GM19467 (cell line): Measurements from ENCODE around the gene RTP5.

Source experiments
- ATAC-seq: cut with Tn5 transposase; IDR thresholded peaks from one replicate; pipeline ENCODE4 v1.9.1; 2021; ENCODE audit warnings: mild to moderate bottlenecking, moderate library complexity; ENCODE audit not compliant: unreplicated experiment

RTP5 gene

DNA sequence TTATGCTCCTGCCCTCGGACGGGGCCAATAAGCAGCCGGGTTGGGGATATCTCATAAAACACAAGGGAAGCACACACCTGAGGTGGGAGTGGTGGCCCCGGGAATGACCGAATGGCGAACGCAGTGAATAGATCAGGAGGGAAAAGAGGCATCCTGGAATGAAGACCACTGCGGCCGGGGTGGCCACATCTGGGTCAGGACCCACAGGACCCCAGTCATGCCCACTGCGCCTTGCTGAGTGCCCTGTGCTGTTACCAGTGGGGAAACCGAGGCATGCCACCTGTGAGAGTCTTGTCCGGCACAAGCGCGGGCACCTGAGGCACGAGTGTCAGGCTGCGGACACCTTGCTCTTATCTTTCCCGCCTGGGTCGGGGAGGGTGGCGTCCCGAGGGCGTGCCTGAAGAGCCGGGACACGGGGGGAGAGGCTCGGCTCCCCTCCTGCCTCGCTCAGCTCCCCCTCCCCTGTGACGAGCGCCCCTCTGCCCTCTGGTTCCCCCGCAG lies 12.4 kb upstream of the RTP5 start:
- ATAC-seq: no peak

GRCh38 chr2:241857572-241858121 lies 11.9 kb upstream of the RTP5 start:
- no peak for ATAC-seq

DNA sequence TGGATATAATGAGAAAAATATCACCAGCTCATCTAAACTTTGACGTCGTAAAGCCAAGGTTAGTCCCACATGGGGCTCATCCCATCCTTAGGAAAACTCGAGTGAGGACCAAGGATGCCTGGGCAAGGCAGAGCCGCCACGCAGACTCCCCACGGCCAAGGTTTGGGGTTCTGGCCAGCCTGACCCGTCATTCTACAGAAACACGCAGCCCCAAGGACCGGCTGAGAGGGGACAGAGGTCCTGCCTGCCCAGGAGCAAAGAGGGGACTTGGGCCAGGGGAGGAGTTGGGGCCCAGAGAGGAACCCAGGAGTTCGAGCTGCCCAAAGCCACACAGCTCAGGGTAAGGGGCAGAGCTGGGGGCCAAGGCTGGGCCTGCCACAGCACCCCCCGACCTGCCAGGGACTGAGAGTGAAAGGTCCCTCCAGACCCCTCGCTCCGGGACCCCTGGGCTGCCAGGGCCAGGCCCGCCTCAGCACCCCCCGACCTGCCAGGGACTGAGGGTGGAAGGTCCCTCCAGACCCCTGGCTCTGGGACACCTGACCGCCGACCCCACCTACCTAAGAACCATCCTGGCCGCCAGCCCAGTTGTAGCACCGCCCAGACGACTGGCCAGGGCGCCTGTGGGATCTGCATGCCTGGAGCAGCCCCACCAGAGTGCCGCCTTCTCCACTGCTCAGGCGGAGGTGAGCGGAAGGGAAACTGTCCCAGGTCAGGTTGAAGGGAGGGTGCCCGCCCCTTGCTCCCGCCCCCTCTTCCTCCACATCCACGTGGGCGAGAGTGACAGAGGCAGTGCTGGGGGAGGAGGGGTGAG lies 11.1 kb upstream of the RTP5 start, which contains the start of gene PDCD1:
Gene PDCD1, minus strand, starts transcription at position 689 of the 811 bp plus-strand sequence. Its CDS starts 56 bp downstream, at position 633.
- no peak for ATAC-seq

GRCh38 chr2:241859017-241859435 lies 10.5 kb upstream of the RTP5 start:
- ATAC-seq: no peak

GRCh38 chr2:241859436-241860183 lies 9.9 kb upstream of the RTP5 start:
- no peak for ATAC-seq

- ATAC-seq: no peak
These were observed 9.1 kb upstream of the RTP5 start for GRCh38 chr2:241860184-241861078.

DNA sequence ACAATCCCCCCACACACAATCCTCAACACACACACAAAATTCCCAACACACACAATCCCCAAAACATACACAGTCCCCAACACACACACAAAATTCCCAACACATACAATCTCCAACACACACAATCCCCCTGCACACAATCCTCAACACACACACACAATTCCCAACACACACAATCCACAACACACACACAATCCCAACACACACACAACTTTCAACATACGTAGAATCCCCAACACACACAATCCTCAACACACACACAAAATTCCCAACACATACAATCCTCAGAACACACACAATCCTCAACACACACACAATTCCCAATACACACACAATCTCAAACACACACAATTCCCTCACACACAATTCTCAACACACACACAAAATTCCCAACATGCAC lies 8.3 kb upstream of the RTP5 start:
- no peak for ATAC-seq

DNA sequence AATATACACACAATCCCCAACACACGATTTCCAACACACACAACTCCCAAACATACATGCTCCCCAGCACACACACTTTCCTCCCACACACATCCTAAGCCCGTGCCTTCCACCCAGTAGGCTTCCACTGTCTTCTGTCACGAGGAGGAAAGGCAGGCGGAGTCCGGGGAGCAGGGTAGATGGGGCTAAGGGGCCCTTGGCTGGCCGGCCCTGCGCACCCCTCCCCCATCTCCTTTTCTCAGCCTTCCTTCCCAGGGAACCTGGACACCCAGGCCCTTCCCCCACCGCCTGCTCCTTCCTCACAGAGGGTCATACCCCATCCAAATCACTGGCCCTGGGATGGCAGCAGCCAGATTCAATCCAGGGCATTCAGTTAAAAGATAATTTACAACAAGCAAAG lies 7.4 kb upstream of the RTP5 start:
- no peak for ATAC-seq

- ATAC-seq: no peak
These were observed 6.6 kb upstream of the RTP5 start for GRCh38 chr2:241862775-241863535.

GRCh38 chr2:241863536-241863954 lies 6.0 kb upstream of the RTP5 start:
- no peak for ATAC-seq

DNA sequence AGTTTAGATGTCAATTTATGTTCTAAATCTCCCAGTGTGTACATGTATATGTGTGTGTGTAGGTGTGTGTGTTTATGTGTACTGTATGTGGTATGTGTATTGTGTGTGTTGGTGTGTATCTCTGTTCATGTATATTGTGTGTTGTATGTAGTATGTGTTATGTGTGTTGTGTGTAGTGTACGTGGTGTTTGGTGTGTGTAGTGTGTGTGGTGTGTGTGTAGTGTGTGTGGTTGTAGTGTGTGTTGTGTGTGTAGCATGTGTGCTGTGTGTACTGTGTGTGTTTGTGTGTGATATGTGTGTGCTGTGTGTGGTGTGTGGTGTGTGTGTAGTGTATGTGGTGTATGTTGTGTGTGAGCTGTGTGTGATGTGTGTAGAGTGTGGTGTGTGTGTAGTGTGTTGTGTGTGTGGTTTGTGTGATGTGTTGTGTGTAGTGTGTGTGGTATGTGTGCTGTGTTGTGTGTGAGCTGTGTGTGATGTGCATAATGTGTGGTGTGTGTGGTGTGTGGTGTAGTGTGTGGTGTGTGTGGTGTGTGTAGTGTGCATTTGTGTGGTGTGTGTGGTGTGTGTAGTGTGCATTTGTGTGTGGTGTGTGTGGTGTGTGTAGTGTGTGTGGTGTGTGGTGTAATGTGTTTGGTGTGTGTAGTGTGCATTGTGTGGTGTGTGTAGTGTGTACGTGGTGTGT lies 5.2 kb upstream of the RTP5 start:
- ATAC-seq: no peak

- no peak for ATAC-seq
These were observed 4.7 kb upstream of the RTP5 start for GRCh38 chr2:241864850-241865213.

DNA sequence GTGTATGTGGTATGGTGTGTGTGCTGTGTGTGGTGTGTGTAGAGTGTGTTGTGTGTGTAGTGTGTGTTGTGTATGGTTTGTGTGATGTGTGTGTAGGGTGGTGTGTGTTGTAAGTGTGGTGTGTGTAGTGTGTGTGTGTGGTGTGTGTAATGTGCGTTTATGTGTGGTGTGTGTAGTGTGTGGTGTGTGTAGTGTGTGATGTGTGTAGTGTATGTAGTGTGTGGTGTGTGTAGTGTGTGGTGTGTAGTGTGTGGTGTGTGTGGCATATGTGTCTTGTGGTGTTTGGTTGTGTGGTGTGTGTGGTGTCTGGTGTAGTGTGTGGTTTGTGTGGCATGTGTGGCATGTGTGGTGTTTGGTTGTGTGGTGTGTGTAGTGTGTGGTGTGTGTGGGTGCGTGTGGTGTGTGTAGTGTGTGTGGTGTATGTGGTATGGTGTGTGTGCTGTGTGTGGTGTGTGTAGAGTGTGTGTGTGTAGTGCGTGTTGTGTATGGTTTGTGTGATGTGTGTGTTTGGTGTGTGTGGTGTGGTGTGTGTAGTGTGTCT lies 4.0 kb upstream of the RTP5 start:
- ATAC-seq: no peak

DNA sequence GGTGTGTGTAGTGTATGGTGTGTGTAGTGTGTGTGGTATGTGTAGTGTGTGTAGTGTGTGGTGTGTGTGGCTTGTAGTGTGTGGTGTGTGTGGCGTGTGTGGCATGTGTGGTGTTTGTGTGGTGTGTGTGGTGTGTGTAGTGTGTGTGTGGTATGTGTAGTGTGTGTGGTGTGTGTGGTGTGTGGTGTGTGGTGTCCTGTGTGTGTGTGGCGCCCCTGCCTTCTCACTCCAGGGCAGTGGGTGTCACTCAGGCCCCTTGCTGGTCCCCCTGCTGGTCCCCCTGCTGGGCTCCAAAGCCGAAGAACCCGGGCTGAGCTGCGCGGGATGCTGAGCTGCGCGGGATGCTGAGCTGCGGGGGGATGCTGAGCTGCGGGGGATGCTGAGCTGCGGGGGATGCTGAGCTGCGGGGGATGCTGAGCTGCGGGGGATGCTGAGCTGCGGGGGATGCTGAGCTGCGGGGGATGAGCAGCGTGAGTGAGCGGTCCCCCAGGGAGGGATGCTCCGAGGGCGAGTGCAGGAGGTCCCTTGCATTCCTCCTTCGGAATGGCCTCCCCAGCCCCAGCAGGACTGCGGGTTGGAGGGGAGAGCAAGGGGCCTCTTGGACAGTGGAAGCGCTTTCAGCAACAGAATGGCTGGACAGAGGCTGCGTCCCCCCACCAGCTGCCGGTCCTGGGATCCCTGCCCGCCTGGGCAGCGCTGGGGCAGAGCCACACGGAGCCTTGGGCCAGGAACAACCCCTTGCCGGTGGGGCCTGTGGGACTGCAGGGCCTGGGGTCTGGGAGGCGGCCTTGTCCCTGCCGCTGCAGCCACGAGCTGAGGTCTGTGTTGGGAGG lies 3.4 kb upstream of the RTP5 start:
- ATAC-seq: no peak

DNA sequence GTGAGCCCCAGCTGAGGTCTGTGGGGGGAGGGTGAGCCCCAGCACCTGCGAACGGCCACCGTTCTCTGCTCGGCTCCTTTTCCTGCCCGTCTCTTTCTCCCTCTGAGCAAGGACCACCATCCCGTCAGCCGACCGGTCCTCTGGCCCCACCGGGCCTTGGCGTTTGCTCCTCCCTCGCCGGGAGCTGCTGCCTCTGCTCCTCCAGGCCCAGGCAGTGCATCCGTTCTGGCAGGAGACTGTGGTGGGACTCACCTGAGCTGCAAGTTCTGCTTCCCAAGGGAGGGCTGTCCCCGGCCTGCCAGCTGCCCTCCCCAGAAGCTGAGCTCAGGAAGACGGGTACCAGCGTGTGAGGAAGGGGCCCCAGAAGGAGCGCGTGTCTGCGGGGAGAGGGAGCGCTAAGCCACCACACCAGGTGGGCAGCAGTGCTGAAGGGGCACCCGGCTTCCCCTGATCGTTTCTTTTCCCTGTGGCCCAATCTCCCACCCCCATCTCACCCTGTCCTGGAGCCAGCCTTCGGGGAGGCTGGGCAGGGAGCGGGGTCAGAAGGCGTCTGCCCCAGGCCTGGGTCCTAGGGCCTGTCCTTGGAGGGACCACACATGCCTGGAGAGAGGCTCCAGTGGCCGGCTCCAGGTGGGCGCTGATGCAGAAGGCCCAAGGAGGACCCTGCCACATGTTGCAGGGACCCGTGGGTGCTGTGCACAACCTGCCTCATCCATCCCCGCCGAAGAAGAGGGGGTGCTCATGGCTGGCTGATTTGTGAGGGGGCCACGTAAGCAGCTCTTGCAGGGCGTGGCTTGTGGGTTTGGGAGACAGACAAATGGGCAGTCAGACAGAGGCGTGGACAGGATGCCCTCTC lies 2.5 kb upstream of the RTP5 start:
- no peak for ATAC-seq

- no peak for ATAC-seq
These were observed 1.6 kb upstream of the RTP5 start for GRCh38 chr2:241867776-241868420.

DNA sequence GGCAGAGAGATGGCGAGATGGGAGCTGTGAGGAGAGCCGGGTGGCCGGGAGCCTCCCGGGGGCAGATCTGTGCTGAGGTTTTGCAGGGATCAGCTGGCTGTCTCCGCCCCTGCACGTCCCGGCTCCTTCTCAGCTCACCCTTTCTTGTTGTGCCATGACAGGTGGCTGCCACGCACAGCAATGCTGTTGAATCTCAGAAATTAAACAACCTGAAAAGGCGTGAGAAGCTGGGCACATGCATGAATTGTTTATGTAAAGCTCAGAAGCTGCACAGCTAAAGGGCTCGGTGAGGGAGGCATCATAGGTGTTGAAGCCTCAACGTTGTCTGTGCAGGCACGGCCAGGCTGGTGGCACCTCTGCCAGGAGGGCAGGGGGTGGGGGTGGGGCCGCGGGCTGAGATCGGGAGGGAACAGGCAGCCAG lies 858 bp upstream of the RTP5 start:
- no peak for ATAC-seq
